GM18861 (cell line): ENCODE measurements around the gene GIN1.
"Not testable (repeated sequence)": the region's sequence is repeated elsewhere in the genome, so short reads cannot be mapped to it uniquely, and the experiment has no call there.

ENCODE experiments used
- ATAC-seq: cut with Tn5 transposase; IDR thresholded peaks from one replicate; pipeline ENCODE4 v1.9.1; 2021; ENCODE audit not compliant: unreplicated experiment

The GIN1 gene

DNA sequence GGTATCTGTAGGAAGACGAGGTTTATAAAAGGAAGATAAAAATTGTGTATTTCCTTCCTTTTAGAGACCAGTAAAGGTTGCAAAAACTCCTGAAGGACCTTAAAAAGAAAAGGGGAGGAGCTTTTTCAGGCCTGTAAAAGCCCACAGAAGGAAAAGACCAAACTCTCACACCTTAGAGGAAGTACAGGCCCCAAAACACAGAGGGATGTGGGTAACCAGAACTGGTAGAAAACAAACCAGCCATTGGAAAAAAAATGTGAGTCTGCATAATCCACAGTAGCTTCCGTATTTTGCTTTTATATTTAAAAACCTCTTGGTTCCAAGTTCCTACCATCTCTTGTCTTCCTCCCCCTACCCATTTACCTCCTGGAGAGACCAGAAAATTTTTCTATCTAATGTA, 8.5 kb downstream of the GIN1 start:
- ATAC-seq = no peak

DNA sequence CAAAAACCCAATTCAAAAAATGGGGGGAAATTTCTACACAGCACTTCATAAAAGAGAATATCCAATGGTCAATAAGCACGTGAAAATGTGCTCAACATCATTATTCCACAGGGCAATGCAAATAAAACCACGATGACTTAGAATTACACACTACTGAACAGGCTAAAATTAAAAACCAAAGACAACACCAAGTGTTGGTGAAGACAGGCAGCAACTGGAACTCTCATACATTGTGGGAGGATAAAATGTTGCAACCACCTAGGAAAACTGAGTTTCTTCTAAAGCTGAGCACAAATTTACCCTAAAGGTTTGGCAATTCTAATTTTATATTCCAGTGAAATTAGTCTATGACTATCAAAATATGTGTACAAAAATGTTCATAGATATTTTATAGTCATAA, 9.5 kb downstream of the GIN1 start:
- ATAC-seq = no peak

- ATAC-seq = no peak
Measured at GRCh38 chr5:103109277-103109676, 10.7 kb downstream of the GIN1 start.

- ATAC-seq = no peak
Measured at GRCh38 chr5:103108086-103108485, 11.9 kb downstream of the GIN1 start.

DNA sequence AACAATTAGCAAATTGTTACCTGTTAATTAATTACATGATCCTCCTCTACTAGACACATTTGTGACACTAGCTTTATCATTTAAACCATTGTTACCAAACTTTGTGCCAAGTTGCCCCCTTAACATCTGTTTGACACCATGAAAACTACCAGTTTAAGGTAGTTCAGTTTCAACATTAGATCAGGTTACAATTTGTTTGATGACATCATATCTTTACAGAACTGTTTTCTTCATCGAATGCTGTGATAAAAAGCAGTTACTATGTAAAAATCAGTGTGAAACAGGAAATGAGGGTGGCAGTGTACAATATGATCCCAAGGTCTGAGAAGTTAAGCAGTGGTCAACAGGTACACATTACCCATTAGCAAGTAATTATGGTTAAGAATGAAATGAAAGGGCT, 17.7 kb downstream of the GIN1 start:
- no peak for ATAC-seq

DNA sequence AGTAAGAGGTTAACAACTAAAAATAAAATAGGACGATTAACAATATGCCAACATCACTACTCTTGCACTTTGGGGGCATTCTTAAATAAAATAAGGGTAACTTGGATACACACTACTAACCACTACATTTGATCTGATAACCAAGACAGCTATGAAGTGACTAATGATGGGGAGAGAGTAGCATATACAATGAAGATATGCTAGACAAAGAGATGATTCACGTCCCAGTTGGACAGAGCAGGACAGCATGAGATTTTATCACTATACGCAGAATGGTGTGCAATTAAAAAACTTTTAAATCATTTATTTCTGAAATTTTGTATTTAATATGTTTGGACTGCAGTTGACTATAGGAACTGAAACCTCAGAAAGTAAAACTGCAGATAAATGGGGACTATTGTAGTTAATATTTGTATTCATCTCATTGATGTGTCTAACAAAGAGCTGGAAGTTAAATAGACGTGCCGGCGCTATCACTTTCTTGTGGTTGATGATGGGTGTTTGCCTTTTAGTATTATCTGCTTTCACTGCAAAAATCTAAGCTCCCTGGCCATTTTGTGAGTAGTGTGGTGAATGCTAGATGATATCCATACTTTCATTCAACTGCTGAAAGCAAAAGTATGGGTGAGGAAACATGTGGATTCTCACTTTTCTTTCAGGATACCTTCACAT, 18.7 kb downstream of the GIN1 start:
- no peak for ATAC-seq

- ATAC-seq = no peak
Measured at GRCh38 chr5:103098993-103099392, 20.9 kb downstream of the GIN1 start.

DNA sequence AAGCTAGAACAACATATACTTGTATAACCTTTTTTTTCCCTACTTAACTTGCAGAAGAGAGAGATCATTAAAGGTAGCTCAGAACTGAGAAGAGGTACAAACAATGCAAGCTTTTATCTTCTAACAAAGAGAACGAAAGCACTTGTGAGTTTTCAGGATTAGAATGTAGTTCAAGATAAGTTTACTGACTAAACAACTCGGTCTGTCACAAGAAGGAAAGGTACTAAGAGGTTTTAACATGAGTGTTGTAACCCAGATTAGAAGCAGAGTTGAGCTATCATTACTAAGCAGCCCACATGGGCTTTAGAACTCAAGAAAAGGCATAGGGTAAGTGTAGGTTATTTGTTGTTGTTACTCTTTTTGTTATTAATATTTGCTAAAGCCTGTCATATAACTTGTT, 25.2 kb downstream of the GIN1 start:
- no peak for ATAC-seq

- no peak for ATAC-seq
Measured at GRCh38 chr5:103093727-103094126, 26.2 kb downstream of the GIN1 start.

DNA sequence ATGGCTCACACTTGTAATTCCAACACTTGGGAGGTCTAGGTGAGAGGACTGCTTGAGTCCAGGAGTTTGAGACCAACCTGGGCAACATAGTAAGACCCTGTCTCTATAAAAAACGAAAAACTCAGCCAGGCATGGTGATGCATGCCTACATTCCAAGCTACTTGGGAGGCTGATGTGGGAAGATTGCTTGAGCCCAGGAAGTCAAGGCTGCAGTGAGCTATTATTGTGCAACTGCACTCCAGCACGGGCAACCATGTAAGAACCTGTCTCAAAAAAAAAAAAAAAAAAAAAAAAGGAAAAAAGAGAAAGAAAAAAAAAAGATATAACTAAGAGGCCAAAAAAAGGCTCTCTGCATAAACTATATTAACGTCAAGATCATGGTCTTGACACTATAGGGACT, 27.3 kb downstream of the GIN1 start:
- ATAC-seq = no peak

DNA sequence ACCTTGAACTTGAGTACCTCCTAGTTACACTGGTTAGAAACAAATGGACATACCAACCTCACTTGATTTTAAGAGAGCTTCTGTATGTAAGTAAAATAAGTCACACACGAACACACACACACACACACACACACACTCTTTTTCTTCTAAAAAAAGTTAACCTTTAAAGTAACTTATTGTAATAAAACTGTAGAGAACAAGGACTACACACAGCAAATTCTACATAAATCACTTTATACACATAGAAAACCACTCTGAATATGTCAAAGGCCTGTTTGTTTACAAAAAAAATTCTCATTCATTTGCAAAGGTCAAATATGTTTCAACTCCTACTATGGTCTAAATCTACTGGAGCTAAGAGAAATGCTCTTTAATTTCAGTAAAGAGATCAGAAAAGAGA, 29.1 kb downstream of the GIN1 start:
- no peak for ATAC-seq

DNA sequence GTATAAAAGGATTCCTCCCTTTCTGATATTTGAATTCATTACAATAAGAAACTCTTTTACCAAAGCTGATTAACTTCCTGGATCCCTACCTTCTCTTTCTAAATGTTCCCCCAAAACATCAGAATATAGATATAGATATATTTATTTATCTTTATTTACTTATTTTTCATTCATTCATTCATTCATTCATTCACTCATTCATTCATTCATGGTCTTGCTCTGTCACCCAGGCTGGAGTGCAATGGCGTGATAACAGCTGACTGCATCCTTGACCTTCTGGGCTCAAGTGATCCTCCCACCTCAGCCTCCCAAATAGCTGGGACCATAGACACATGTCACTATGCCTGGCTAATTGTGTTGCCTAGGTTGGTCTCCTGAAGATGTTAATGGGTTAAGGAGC, 30.7 kb downstream of the GIN1 start:
- no peak for ATAC-seq

DNA sequence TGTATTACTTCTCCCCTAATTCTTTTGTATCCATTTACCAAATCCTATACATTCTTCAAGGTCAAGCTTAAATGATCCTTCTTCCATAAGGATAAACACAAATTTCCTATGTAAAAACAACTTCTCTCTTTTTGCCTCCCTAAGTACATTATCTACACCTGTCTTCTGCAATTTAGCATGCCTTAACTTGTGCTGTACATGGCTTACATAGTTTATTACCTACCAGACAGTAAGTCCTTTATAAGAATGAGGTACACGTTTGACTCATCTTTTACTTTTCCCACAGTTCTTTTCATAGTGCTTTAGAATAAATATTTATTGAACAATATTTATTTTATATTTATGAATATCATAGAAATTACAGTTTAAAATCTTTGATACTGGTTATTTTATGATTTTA, 33.4 kb downstream of the GIN1 start:
- no peak for ATAC-seq

DNA sequence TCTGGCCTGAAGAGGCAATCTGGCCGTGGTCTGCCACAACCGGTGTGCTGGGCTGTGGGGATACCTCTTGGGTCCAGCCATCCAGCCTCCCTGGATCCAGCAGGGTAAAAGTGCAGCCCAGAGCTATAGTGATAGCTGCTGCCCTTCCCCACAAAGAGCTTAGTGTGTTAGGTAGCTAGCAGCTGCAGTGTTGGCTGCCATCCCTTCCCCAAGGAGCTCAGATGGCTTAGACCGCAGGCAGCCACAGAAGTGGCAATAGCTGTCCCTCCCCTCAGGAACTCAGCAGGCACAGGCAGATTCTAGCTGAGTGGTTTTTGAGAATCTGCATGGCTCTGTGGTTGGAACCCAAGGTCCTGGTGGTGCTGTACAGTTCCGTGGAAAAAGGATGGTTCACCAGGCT, 40.1 kb downstream of the GIN1 start:
- ATAC-seq = no peak

- ATAC-seq = no peak
Measured at GRCh38 chr5:103075442-103075841, 44.5 kb downstream of the GIN1 start.

GRCh38 chr5:103073500-103073899, 46.4 kb downstream of the GIN1 start:
- not testable (repeated sequence) for ATAC-seq

GRCh38 chr5:103066326-103066725, 53.6 kb downstream of the GIN1 start:
- no peak for ATAC-seq

- ATAC-seq = no peak
Measured at GRCh38 chr5:103060424-103060954, 59.4 kb downstream of the GIN1 start.

DNA sequence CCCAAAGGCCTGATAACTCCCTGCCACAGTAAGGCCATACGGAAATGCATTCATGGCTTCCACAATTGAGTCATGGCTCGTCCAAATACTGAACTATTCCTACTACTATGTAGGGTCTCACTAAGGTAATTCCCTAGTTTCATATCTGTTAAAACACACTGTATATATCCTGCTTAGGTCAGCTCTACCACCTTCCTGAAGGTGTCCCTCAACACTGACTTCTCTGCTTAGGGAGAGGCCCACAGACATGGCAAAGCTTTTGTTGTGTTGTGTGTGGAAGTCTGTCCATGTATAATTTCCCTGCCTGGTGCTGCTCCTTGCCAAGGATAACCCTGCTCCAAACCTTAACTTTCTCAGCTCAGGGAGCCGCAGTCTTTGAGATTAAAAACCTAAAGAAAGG, 60.4 kb downstream of the GIN1 start:
- ATAC-seq = no peak

GRCh38 chr5:103057208-103058130, 62.5 kb downstream of the GIN1 start:
- no peak for ATAC-seq

GRCh38 chr5:103046706-103047105, 73.2 kb downstream of the GIN1 start:
- ATAC-seq = not testable (repeated sequence)

- no peak for ATAC-seq
Measured at GRCh38 chr5:103041071-103041676, 78.8 kb downstream of the GIN1 start.
